ENCODE results near the gene SLC4A1.

DNA sequence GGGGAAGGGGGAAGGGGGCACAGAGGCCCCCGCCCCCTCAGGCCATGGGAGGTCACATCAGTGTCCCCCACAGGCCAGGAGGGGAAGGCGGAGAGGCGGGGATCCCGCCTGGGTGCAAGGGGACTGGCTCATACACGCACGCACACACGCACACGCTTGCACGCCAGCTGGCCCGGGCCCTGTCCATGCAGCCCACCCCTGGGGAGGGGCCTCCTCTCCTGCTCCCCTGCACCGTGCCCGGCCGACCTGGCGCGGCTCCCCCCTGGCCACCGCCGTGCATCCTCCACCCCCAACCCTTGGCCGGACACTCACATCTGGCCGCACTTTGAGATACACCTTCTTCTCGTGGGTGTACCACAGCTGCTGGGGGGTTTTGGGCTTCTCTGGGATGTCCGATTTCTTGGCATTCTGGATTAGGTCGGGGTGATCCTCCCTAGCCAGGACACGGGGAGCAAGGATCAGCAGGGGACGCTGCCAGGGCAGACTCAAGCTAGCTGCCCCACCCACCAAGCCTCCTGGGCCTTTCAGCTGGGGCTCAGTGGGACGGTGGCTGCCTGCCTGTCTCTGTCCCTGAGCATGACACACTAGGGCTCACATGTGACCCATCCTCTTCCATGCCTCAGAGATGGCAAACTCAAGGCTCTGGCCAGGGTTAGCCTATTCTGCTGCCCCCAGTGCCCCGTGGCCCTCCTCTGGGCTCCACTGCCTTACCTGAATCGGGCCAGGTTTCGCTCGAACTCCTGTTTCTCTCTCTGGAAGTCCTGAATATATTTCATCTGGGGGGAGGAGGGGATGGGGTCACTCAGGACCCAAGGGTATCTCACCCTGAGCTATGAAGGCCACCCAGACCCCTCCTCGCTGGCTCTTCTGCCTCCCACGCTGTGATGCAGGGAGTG lies 55.2 kb downstream of the SLC4A1 start:
- TF ChIP-seq, protein P1, sequence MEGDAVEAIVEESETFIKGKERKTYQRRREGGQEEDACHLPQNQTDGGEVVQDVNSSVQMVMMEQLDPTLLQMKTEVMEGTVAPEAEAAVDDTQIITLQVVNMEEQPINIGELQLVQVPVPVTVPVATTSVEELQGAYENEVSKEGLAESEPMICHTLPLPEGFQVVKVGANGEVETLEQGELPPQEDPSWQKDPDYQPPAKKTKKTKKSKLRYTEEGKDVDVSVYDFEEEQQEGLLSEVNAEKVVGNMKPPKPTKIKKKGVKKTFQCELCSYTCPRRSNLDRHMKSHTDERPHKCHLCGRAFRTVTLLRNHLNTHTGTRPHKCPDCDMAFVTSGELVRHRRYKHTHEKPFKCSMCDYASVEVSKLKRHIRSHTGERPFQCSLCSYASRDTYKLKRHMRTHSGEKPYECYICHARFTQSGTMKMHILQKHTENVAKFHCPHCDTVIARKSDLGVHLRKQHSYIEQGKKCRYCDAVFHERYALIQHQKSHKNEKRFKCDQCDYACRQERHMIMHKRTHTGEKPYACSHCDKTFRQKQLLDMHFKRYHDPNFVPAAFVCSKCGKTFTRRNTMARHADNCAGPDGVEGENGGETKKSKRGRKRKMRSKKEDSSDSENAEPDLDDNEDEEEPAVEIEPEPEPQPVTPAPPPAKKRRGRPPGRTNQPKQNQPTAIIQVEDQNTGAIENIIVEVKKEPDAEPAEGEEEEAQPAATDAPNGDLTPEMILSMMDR (IDR thresholded peaks at IDR 0.05) = no peak
- TF ChIP-seq POLR2A (IDR thresholded peaks at IDR 0.05) = no peak
- no peak for TF ChIP-seq POLR2AphosphoS5 (IDR thresholded peaks at IDR 0.05)

Data from breast epithelium (tissue), 3 donors.